GM21529 (cell line): ENCODE measurements around the gene NPPB.
"Not testable (repeated sequence)": the region's sequence is repeated elsewhere in the genome, so short reads cannot be mapped to it uniquely, and the experiment has no call there.

Experiments used
- ATAC-seq: cut with Tn5 transposase; IDR thresholded peaks from one replicate; pipeline ENCODE4 v1.9.1; 2021; ENCODE audit not compliant: unreplicated experiment

The NPPB gene

DNA sequence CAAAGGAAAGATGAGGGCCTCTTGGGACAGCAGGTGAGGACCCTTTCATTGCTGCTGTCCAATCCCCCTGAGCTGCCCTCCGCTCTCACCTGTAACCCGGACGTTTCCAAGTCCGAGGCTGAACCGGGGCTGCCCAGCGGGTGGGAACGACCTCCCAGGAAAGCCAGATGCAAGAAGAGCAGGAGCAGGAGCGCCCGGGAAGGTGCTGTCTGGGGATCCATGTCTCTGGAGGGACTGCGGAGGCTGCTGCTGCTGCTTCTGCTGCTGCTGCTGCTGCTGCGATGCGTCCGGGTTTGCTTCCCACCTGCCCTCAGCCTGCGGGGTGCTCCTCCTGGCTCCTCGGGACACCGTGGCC is at the start of gene NPPB:
Gene NPPB (minus strand): TSS at position 333 of the 355 bp plus-strand sequence. CDS start 112 bp downstream, at position 221.
- ATAC-seq = no peak

DNA sequence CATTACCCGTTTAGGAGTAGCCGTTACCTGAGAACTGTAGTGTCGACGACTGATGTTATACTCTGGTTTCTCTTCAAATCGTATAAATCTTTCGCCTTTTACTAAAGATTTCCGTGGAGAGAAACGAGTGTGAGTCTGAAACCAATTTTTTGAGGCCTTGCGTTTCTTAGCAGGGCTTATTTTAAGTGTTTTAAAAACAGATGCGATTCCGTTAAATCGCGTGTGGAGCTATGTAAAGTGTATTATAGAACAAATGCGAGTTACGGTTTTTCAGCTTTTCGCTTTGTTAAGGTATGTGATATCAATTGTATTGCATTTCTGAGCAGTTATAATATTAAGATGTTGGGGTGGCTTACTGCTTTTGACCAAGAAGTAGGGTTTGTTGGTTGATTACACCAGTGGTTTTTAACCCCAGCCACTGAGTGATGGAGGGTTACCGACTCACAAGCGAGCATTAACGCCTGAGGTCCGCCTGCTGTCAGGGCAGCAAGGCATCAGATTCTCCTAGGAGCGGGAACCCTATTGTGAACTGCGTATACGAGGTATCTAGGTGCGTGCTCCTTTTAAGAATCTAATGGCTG is 49.4 kb upstream of the NPPB start:
- ATAC-seq = peak; percentile 48

DNA sequence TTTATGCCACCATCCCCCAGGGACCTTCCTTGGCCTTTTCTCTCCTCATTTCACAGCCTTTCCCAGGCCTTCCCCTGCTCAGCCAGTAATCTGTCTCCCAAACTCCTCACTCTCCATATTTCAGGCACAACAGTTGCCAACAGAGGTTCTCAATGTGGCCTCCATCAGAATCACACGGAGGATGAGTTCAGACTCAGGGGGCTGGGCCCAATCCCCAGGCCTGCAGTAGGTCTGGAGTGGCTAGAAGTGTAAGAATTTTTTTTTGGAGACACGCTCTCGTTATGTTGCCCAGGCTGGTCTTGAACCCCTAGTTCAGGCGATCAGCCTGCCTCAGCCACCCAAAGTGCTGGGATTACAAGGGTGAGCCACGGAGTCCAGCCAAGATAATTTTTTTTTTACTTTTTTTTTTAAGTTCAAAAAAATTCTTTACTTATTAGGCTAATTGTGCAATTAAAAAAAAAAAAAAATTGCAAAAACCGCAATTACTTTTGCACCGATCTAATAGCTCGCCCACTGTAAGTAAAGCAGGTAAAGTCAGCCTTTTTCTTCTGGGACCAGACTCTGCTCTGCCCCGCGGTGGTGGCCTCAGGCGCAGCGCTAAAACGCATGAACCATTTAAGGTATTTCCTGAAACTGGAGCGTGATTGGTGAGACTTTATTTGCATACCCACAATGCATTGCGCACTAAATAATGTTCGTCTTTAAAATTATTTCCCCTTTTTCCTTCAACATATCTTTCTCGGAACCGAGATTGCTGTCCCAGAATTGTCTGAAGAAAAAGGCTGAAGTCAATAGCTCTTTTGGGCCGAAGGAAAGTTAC is 48.7 kb upstream of the NPPB start:
- peak; percentile 54 for ATAC-seq

DNA sequence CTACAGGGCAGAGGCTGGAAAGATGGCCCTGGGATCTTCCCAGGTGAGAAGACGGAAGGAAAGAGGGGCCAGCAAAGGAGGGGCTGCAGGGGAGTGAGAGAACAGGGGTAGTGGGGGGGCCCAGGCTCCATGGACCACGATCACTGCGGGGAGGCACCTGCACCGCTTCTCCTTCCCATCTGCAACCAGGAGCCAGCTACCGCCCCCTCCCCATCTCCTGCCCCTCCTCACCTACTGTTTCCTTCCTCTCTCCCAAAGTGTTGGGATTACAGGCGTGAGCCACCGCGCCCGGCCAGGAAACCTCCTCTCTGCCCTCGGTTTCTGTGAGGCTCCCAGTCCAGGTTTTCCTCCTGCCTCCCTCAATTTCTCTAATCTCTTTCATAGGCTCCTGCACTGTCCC is 48.1 kb upstream of the NPPB start:
- ATAC-seq = no peak

DNA sequence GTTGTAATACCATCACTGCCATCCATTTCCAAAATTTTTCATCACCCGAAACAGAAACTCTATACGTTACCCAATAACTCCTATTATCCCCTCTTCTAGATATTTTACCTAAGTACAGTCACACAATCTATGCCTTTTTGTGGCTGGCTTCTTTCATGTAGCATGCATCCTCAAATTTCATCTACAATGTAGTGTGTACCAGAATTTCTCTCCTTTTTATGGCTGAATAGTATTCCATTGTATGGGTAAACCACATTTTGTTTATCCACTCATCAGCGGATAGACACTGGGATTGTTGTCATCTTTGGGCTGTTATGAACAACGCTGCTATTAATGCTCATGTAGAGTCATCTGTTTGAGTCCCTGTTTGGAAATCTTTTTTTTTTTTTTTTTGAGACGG is 46.2 kb upstream of the NPPB start:
- no peak for ATAC-seq

DNA sequence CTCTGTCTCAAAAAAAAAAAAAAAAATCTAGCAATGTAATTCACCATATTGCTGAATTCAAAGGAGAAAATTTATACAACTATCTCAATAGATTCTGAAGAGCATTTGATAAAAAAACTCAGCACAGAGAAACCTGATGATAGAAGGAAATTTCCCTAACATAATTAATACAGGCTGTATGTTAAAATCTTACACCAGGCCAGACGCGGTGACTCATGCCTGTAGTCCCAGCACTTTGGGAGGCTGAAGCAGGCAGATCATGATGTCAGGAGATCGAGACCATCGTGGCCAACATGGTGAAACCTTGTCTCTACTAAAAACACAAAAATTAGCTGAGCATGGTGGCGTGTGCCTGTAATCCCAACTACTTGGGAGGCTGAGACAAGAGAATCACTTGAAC is 45.4 kb upstream of the NPPB start:
- ATAC-seq = not testable (repeated sequence)

DNA sequence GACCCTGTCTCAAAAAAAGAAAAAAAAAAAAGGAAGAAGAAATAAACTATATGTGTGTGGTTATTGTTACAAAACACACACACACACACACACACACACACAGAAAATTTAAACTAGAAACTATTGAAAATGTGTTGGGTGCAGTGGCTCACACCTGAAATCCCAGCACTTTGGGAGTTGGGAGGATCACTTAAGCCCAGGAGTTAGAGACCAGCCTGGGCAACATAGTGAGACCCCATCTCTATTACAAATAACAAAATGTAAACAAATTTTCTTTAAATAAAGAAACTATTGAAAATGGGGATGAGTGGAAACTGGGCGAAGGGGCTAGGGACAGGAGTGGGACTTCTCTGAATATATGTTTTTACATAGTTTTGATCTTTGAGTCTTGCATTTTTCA is 44.5 kb upstream of the NPPB start:
- ATAC-seq = no peak

DNA sequence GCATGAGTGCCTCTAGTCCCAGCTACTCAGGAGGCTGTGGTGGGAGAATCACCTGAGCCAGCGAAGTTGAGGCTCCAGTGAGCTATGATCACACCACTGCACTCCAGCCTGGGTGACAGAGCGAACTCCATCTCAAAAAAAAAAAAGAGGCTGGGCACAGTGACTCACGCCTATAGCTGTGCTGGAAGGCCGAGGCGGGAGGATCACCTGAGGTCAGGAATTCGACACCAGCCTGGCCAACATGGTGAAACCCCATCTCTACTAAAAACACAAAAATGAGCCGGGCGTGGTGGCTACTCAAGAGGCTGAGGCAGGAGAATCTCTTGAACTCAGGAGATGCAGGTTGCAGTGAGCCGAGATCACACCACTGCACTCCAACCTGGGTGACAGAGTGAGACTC is 42.7 kb upstream of the NPPB start:
- not testable (repeated sequence) for ATAC-seq

DNA sequence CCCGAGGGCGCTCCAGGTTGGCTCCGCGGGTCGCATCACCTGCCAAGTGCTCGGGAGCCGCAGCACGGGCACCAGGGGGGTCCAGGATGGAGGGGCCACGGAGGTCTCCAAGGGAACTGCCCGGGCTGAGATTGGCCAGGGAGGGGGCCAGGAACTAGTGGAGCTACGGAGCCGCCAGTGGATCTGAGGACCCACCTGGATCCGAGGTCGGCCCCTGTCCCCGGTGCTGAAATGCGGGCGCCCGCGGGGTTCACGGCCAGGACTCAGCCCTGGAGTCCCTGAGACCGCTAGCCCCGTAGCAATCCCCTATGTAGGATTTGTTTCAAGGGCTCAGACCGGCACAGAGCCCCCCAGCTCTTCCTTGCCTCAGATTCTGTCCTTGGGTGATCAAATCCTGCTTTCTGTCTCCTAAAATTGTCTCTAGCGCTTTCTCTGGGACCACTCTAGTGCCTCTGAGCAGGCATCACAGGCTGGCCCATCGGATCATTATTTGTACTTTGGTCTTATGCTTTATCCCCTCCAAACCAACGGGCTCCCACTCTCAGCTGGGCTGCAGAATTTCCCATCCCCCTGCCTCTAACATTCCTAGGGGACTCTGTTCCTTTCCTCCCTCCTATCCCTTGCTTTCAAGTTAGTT is 40.2 kb upstream of the NPPB start:
- no peak for ATAC-seq

DNA sequence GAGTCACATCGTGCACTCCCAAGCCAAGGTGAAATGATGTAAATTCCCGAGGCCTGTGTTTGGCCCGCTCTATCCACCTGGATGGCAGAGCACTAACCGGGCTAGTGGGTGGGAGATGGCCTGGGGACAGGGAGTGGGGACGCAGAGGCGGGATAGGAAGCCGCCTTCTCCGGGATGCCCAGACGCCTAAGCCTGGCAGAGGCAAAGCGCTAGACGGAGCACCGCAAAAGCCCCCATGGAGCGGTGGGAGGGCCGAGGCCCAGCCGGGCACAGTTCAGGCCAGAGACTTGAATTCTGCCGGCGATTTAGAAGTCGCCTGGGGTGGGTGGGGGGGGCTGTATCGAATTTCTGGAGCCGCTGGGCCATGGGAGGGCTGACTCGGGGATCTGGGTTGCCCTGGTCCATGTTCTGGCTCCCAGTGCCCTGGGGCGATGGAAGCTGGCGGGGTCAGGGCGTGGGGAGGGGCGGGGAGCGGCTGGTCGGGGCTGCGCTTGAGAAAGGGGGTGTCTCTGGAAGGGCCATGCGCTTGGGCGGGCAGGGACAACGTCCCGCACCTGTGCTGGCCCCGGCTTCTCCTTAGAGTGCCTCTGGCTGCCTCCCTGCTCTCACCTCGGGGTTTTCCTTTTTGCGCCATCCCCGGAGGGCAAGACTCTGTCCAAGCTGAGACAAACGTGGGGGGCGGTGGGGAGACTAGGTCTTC is 39.5 kb upstream of the NPPB start:
- no peak for ATAC-seq

DNA sequence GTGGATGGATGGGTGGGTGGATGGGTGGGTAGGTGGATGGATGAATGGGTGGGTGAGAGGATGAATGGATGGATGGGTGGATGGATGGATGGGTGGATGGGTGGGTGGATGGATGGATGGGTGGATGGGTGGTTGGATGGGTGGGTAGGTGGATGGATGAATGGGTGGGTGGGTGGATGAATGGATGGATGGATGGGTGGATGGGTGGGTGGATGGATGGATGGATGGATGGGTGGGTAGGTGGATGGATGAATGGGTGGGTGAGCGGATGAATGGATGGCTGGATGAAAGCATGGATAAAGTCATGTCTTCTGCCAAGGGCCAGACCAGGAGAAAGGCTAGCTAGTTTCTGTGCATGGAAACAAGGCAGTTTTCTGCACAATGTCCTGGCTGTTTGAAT is 35.8 kb upstream of the NPPB start:
- not testable (repeated sequence) for ATAC-seq

DNA sequence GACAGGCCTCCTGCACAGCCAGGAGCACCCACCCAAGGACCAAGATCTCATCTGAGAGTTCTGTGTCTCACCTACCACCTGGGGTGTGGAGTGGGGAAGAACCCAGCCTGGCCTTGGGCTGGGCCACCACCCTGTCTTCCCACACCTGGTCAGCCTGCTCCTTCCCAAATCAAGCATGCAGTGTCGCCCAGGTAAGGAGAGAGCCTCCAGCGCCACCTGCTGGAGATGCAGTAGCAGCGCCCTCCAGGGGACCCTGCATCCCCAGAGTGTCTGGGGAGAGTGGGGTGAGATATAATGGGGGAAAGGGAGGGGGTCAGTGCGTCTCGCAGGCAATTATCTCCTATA is 35.1 kb upstream of the NPPB start:
- no peak for ATAC-seq

DNA sequence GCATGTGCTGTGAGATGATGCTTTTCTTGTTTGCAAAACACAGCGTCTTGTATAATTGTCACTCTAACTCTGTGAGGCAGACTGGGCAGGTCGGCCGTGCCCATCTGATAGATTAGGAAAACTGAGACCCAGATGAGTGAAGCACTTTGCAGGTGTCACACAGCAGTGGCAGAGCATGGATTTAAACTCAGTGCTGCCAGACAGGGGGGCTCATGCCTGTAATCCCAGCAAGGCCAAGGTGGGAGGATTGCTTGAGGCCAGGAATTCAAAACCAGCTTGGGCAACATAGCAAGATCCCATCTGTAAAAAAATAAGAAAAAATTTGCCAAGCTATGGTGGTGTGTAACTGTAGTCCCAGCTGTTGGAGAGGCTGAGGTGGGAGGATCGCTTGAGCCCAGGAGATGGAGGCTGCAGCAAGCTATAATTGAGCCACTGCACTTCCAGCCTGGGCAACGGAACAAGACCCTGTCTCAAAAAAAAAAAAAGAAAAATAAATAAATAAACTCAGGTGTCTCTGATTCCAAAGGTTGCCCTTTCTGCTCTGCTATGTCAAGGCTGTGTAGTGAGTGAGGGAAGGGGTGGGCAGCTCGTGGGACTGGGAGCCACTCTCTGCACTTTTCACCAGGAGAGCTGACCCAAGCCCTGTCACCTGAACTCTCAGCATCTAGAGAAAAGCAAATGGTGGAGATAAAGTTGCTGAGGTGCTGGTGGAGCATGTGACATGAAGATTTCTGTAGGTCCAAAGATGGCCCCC is 32.9 kb upstream of the NPPB start:
- no peak for ATAC-seq

DNA sequence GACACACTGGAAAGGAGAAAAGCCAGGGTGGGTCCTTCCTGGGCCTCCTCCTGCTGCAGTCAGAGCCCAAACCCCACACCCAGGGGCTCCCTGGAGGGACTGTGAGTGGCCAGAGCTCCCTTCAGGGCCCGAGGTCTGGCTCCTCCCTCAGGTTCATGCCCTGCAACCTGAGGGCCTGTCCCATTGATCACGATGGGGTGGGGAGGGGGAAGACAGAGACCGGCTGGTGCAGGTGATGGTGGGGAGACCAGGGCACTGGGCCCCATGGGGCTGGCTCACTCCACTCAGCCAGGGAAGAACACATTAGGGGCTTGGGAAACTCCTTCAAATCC is 30.1 kb upstream of the NPPB start:
- no peak for ATAC-seq

DNA sequence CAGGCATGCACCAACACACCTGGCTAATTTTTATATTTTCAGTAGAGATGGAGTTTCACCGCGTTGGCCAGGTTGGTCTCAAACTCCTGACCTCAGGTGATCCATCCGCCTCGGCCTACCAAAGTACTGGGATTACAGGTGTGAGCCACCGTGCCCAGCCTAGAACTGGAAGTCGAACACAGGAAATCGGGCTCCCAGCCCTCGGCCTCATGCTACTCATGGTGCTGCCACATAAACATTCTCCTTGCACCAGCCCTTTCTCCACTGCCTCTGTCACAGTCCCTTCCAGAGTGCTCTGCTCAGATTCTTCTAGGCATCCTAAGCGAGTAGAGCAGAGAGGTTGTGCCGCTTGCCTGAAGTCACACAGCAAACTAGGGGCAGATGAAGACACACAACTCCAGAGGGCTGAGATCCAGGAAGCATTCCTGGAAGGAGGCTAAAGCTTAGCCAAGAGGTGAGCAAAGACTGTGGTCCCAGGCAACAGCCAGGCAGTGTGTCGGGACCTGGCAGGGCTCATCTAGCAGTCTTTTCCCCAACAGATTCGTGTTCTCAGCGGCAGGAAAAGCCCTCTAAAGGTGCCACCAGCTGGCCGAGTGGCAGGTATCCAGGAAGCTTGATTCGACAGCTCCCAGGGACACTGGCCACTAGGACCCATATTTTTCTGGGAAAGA is 29.6 kb upstream of the NPPB start:
- ATAC-seq = no peak

DNA sequence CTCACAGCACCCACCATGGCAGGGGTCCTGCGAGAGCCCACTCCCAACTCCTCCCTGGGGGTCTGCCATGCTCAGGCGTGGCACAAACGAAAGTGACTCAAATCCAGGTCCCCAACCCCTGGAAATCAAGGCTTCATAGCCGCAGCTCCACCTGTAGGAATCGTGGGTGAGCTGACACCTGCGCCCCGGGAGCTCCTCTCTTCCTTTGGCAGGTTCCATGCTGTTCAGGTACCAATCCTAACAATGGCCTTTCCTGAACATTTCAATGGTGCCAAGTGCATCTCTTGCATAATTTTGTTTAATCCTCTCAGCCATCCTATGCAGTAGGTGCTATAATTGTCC is 28.9 kb upstream of the NPPB start:
- no peak for ATAC-seq

DNA sequence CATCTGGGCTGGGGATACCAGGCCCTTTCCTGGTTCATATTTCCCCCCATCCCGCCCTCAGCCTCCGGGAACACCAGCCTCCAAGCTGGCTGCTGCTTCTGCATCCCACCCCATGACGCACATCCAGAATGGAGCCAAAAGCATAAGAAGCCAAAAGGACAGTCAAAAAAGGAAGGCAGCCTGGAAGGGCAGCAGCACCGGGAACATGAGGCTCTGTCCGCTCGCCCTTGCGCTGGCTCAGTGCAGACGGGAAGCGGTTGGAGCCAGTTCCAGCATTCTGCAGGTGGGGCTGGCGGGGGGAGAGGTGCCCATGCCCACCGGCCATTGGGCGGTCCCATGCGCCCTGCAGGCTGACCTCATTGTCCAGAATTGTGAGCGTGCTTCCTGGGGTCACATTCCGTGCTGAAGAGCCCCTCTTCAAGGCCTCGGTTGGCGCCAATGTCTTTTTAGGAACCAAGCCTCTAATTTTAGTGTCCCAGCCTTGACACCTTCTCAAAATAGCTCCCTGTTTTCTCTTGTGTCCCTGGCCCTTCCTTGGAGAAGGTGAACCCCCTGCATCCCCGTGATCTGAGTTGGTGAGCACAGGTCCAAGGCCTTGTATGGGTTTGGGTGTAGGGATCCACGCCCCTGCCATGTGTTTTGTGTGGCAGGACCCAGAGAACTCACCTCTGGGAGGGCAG is 28.4 kb upstream of the NPPB start:
- ATAC-seq = no peak

DNA sequence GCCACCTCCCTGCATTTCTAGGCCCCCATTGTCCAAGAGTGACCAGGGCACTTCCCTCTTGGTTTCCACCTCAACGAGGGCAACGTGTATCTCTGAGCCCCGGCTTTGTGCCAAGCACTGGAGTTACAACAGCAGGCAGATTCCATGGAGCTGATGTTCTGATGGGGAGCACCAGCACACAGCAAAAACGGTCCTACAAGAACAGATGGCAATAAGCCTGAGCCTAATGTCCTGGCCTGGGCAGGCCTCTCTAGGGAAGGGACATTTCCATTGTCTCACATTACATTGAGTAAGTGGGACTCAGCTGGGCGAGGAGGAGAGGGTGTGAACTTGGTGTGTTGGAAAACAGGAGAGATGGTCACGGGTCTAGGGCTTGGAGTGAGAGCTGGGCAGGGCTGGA is 27.2 kb upstream of the NPPB start:
- ATAC-seq = no peak

DNA sequence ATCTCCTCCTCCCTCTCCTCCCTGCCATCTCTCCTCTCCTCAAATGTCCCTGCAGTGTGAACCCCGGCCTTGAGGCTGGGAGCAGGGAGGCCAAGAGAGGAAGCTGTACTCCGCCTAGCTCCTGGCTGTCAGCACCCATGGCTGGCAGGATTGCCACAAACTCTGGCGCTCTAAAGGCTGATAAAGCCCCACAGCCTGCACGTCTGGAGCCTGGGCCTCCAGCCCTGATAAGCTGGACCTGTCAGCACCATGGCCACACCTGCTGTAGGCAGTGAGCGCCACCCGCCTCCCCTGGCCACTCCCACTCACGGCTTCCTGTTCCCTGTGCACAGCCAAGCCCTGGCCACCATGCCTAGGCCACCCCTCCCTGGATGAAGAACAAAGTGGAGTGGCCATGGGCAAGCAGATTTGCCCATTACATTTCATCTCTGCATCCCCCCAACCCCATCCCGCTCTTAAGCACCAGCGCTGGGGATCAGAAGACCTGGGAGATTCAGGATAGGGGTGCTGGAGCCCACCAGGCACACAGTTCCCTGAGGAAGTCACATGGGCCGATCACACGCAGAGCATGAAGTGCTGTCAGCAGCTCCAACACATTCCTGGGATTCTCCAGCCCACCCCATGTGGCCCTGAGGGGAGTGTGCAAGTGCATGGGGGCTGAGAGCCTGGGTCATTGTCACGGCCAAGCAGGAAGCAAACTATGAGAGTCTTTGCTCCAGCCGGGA is 24.2 kb upstream of the NPPB start:
- ATAC-seq = no peak
